Measurements from ENCODE around the gene HYAL4. TPM values are rescaled to one million over a fixed set of nuclear protein-coding genes. Genes with fewer than 3 reads are reported as not detected.

The HYAL4 gene
- polyA plus RNA-seq, 1 of the 3 experiments (the other 2 are of a cell fraction): not detected

DNA sequence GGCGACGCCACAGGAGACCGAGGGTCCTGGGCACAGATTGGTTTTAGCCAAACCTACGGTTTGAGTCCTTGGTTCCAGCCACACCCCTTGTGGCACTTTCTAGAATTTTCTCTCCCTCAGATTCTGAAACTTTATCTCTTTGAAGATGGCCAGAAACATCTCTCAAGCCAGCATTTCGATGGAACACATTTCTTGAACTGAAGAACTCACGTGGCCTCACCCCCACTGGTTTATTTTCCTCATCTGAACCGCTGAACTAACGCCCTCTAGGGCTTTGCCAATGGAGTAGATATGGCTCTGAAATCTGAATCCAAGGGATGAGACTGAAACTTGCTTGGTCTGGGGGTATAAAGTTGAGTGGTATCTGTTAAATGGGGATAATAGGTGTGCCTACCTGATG is 73.3 kb downstream of the HYAL4 start:
- Histone ChIP-seq H3K27me3 (ENCODE audit: insufficient read depth) (no peaks in the 10 kb centered on the region), H3K36me3 (replicated peaks in 1 of 2; ENCODE audit: control insufficient read depth in 1 of 2, insufficient read depth in 2 of 2, low read length in 1 of 2) (no peaks in the 10 kb centered on the region), H3K4me1 (ENCODE audit: control insufficient read depth in 1 of 2, insufficient read depth in 2 of 2, low read depth in 1 of 2, low read length in 1 of 2) (no peaks in the 10 kb centered on the region), H3K9me3 (no peaks in the 10 kb centered on the region), H4K20me1 (ENCODE audit: insufficient read depth) (no peaks in the 10 kb centered on the region), H3K4me2 (no peak overlapping the region), H3F3A (replicated peaks; ENCODE audit: insufficient read depth) (no peaks in the 10 kb centered on the region), H3K4me3 (ENCODE audit: low read depth in 2 of 2, low read length in 1 of 2) (no peak overlapping the region), H3K9me2 (no peaks in the 10 kb centered on the region), H2AFZ (ENCODE audit: low read depth) (no peak overlapping the region), H3K9ac (no peak overlapping the region), H3K79me2 (ENCODE audit: insufficient read depth) (no peaks in the 10 kb centered on the region), H3K27ac (ENCODE audit: low read depth in 2 of 2, low read length in 1 of 2) (no peak overlapping the region)
- WGBS (ENCODE audit: low lambda C conversion rate): 52% methylated on average over 8 of the region's 8 CpGs
- no peak for TF ChIP-seq SMC3 (IDR thresholded peaks at IDR 0.05; ENCODE audit: low read depth, low read length)
- TF ChIP-seq, protein P1, sequence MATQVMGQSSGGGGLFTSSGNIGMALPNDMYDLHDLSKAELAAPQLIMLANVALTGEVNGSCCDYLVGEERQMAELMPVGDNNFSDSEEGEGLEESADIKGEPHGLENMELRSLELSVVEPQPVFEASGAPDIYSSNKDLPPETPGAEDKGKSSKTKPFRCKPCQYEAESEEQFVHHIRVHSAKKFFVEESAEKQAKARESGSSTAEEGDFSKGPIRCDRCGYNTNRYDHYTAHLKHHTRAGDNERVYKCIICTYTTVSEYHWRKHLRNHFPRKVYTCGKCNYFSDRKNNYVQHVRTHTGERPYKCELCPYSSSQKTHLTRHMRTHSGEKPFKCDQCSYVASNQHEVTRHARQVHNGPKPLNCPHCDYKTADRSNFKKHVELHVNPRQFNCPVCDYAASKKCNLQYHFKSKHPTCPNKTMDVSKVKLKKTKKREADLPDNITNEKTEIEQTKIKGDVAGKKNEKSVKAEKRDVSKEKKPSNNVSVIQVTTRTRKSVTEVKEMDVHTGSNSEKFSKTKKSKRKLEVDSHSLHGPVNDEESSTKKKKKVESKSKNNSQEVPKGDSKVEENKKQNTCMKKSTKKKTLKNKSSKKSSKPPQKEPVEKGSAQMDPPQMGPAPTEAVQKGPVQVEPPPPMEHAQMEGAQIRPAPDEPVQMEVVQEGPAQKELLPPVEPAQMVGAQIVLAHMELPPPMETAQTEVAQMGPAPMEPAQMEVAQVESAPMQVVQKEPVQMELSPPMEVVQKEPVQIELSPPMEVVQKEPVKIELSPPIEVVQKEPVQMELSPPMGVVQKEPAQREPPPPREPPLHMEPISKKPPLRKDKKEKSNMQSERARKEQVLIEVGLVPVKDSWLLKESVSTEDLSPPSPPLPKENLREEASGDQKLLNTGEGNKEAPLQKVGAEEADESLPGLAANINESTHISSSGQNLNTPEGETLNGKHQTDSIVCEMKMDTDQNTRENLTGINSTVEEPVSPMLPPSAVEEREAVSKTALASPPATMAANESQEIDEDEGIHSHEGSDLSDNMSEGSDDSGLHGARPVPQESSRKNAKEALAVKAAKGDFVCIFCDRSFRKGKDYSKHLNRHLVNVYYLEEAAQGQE (IDR thresholded peaks at IDR 0.05; ENCODE audit: low read depth, low read length): no peak
- TF ChIP-seq SIN3A (IDR thresholded peaks at IDR 0.05; ENCODE audit: borderline replicate concordance, low read depth, low read length): no peak
- no peak for TF ChIP-seq YY1 (IDR thresholded peaks at IDR 0.05; ENCODE audit: low read depth)
- TF ChIP-seq POLR2AphosphoS5 (IDR thresholded peaks at IDR 0.05; ENCODE audit: low read depth, low read length): no peak
- TF ChIP-seq FOXJ3 (CRISPR knock-in tag; IDR thresholded peaks at IDR 0.05): no peak
- TF ChIP-seq, protein P2, sequence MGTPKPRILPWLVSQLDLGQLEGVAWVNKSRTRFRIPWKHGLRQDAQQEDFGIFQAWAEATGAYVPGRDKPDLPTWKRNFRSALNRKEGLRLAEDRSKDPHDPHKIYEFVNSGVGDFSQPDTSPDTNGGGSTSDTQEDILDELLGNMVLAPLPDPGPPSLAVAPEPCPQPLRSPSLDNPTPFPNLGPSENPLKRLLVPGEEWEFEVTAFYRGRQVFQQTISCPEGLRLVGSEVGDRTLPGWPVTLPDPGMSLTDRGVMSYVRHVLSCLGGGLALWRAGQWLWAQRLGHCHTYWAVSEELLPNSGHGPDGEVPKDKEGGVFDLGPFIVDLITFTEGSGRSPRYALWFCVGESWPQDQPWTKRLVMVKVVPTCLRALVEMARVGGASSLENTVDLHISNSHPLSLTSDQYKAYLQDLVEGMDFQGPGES (IDR thresholded peaks at IDR 0.05; ENCODE audit: low read depth, low read length): no peak
- TF ChIP-seq NRF1 (IDR thresholded peaks at IDR 0.05; ENCODE audit: low read depth, low read length): no peak
- TF ChIP-seq, protein P3, sequence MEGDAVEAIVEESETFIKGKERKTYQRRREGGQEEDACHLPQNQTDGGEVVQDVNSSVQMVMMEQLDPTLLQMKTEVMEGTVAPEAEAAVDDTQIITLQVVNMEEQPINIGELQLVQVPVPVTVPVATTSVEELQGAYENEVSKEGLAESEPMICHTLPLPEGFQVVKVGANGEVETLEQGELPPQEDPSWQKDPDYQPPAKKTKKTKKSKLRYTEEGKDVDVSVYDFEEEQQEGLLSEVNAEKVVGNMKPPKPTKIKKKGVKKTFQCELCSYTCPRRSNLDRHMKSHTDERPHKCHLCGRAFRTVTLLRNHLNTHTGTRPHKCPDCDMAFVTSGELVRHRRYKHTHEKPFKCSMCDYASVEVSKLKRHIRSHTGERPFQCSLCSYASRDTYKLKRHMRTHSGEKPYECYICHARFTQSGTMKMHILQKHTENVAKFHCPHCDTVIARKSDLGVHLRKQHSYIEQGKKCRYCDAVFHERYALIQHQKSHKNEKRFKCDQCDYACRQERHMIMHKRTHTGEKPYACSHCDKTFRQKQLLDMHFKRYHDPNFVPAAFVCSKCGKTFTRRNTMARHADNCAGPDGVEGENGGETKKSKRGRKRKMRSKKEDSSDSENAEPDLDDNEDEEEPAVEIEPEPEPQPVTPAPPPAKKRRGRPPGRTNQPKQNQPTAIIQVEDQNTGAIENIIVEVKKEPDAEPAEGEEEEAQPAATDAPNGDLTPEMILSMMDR (IDR thresholded peaks at IDR 0.05): no peak
- TF ChIP-seq, protein P4, sequence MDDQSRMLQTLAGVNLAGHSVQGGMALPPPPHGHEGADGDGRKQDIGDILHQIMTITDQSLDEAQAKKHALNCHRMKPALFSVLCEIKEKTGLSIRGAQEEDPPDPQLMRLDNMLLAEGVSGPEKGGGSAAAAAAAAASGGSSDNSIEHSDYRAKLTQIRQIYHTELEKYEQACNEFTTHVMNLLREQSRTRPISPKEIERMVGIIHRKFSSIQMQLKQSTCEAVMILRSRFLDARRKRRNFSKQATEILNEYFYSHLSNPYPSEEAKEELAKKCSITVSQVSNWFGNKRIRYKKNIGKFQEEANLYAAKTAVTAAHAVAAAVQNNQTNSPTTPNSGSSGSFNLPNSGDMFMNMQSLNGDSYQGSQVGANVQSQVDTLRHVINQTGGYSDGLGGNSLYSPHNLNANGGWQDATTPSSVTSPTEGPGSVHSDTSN (IDR thresholded peaks at IDR 0.05): no peak
- TF ChIP-seq FOSL2 (IDR thresholded peaks at IDR 0.05; ENCODE audit: borderline replicate concordance, low read depth): no peak
- TF ChIP-seq, protein P5, sequence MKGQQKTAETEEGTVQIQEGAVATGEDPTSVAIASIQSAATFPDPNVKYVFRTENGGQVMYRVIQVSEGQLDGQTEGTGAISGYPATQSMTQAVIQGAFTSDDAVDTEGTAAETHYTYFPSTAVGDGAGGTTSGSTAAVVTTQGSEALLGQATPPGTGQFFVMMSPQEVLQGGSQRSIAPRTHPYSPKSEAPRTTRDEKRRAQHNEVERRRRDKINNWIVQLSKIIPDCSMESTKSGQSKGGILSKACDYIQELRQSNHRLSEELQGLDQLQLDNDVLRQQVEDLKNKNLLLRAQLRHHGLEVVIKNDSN (IDR thresholded peaks at IDR 0.05; ENCODE audit: borderline replicate concordance, low read depth): no peak
- no peak for TF ChIP-seq RFX5 (IDR thresholded peaks at IDR 0.05; ENCODE audit: low read length)
- TF ChIP-seq RXRA (IDR thresholded peaks at IDR 0.05; ENCODE audit: borderline replicate concordance, low read depth): no peak
- TF ChIP-seq RAD21 (IDR thresholded peaks at IDR 0.05; ENCODE audit: low read length): no peak
- TF ChIP-seq, protein P6, sequence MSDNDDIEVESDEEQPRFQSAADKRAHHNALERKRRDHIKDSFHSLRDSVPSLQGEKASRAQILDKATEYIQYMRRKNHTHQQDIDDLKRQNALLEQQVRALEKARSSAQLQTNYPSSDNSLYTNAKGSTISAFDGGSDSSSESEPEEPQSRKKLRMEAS (IDR thresholded peaks at IDR 0.05; ENCODE audit: low read depth): no peak
- no peak for TF ChIP-seq TCF12 (IDR thresholded peaks at IDR 0.05)
- ChIA-PET CTCF (no interaction called here), POLR2A (no interaction called here)
- DNase-seq: no peak

Data from SK-N-SH (cell line).